Measurements from ENCODE around the gene CFAP77. TPM values are rescaled to one million over a fixed set of nuclear protein-coding genes. Genes with fewer than 3 reads are reported as not detected.

The CFAP77 gene
- total and polyA plus RNA-seq, 12 donors: 0.53 to 4.3 (median 1.3) TPM

- intact Hi-C loops (cut with DNase I): loop anchor here in 2 of 10 donors (2.0 to 5.0 kb wide), 3 partner anchors 63 to 160 kb away; partner anchors contain the start of gene CFAP77 (in 1 of the 2)
- ATAC-seq: no peak
- H3K27me3 ChIP-seq: peaks cover 0 to 41% (median 31%) of the 10 kb centered on the region in 7 donors
- H3K4me1 ChIP-seq: no peaks in the 10 kb centered on the region
- TF ChIP-seq, protein P1, sequence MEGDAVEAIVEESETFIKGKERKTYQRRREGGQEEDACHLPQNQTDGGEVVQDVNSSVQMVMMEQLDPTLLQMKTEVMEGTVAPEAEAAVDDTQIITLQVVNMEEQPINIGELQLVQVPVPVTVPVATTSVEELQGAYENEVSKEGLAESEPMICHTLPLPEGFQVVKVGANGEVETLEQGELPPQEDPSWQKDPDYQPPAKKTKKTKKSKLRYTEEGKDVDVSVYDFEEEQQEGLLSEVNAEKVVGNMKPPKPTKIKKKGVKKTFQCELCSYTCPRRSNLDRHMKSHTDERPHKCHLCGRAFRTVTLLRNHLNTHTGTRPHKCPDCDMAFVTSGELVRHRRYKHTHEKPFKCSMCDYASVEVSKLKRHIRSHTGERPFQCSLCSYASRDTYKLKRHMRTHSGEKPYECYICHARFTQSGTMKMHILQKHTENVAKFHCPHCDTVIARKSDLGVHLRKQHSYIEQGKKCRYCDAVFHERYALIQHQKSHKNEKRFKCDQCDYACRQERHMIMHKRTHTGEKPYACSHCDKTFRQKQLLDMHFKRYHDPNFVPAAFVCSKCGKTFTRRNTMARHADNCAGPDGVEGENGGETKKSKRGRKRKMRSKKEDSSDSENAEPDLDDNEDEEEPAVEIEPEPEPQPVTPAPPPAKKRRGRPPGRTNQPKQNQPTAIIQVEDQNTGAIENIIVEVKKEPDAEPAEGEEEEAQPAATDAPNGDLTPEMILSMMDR (IDR thresholded peaks at IDR 0.05): no peak
- H3K27ac ChIP-seq: no peak overlapping the region
- no peak for DNase-seq
- no peaks in the 10 kb centered on the region for H3K9me3 ChIP-seq
- WGBS, 2 donors: 75 to 78% methylated on average over 15 of the region's 15 CpGs
- no peaks in the 10 kb centered on the region for H3K36me3 ChIP-seq
- H3K4me3 ChIP-seq: no peak overlapping the region
Measured at GRCh38 chr9:132571806-132572600, 162.0 kb downstream of the CFAP77 start.

GRCh38 chr9:132572921-132573320, 162.9 kb downstream of the CFAP77 start:
- DNase-seq: no peak
- Histone ChIP-seq H3K27me3 (peaks cover 0 to 49% (median 40%) of the 10 kb centered on the region in 7 donors), H3K9me3 (no peaks in the 10 kb centered on the region), H3K27ac (no peak overlapping the region), H3K36me3 (no peaks in the 10 kb centered on the region), H3K4me3 (no peak overlapping the region), H3K4me1 (peaks cover 0 to 4% (median 0%) of the 10 kb centered on the region in 9 donors)
- intact Hi-C loops (cut with DNase I): loop anchor here in 1 of 10 donors (5.0 kb wide), 2 partner anchors 66 to 161 kb away; partner anchors contain the start of gene CFAP77
- ATAC-seq: peak in 2 of 8 donors; percentile 42 to 61
- 24 to 33% methylated on average over 8 of the region's 8 CpGs for WGBS, 2 donors
- TF ChIP-seq, protein P1 (IDR thresholded peaks at IDR 0.05): no peak

- DNase-seq: peak; percentile 67 to 71
- TF ChIP-seq, protein P1 (IDR thresholded peaks at IDR 0.05): peak; percentile 45 to 85 (median 77)
- 11 to 13% methylated on average over 16 of the region's 16 CpGs for WGBS, 2 donors
Measured at GRCh38 chr9:132575005-132575609, 165.1 kb downstream of the CFAP77 start.

DNA sequence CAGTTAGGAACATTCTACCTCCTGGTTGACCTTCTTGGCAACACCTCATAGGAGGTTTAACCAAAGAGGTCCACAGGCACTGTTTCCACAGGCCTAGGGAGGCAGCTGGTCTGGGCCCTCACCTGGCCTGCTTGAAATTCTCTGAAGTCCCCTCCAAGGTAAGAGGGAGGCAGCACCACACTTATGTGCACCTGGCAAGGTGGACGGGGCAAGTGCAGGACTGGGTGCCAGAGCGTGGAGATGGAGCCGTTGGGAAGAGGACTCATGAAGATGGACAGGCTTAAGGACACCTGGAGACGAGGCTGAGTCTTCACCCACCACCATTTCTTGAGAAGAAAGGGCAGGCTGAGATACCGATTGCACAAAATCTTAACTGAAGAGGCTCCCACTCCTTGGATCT, 165.8 kb downstream of the CFAP77 start:
- TF ChIP-seq, protein P1 (IDR thresholded peaks at IDR 0.05): no peak
- DNase-seq (no peak), ATAC-seq (no peak)
- Histone ChIP-seq H3K9me3 (no peaks in the 10 kb centered on the region), H3K27me3 (peaks cover 20 to 78% (median 69%) of the 10 kb centered on the region in 7 donors), H3K4me3 (no peak overlapping the region), H3K27ac (no peak overlapping the region), H3K36me3 (no peaks in the 10 kb centered on the region), H3K4me1 (peaks cover 0 to 5% (median 0%) of the 10 kb centered on the region in 9 donors)
- 74 to 79% methylated on average over 5 of the region's 5 CpGs for WGBS, 2 donors
- intact Hi-C loops (cut with DNase I): loop anchor here in 9 of 10 donors (1.0 to 5.0 kb wide), 8 partner anchors 69 to 221 kb away; partner anchors contain the start of gene CFAP77 (in 6 of the 9)

More at GRCh38 chr9:132575005-132575609, 165.1 kb downstream of the CFAP77 start:
- ATAC-seq: peak; percentile 51 to 89 (median 86)
- Histone ChIP-seq H3K27ac (no peak overlapping the region), H3K36me3 (no peaks in the 10 kb centered on the region), H3K9me3 (no peaks in the 10 kb centered on the region), H3K27me3 (peaks cover 14 to 71% (median 62%) of the 10 kb centered on the region in 7 donors), H3K4me1 (peaks cover 0 to 5% (median 0%) of the 10 kb centered on the region in 9 donors), H3K4me3 (no peak overlapping the region)
- intact Hi-C loops (cut with DNase I): loop anchor here in 9 of 10 donors (1.0 to 5.0 kb wide), 8 partner anchors 68 to 222 kb away; partner anchors contain the start of gene CFAP77 (in 6 of the 9)

Measured in heart right ventricle (tissue), 16 donors.